H1 (cell line): ENCODE measurements around the gene RAD51B. TPM values are rescaled to one million over a fixed set of nuclear protein-coding genes. Genes with fewer than 3 reads are reported as not detected.

ENCODE experiments used
- CHD7 ChIP-seq: fragments of 300-600 bp; sonication (generic); IDR thresholded peaks from 2 replicates; pipeline ENCODE4 v1.7.1; 2012; ENCODE audit warnings: low read length, moderate library complexity, mild to moderate bottlenecking, inconsistent platforms; ENCODE audit not compliant: insufficient replicate concordance
- HDAC6 ChIP-seq: IDR thresholded peaks from one replicate; pipeline ENCODE4 v1.7.1; 2012; ENCODE audit warnings: low read depth, mild to moderate bottlenecking, inconsistent platforms, low read length, moderate library complexity
- NANOG ChIP-seq: IDR thresholded peaks from 2 replicates; pipeline ENCODE4 v1.6.1; 2011; ENCODE audit warnings: low read length, low read depth, mild to moderate bottlenecking, inconsistent platforms; ENCODE audit not compliant: insufficient read depth, poor library complexity, severe bottlenecking
- POLR2AphosphoS5 ChIP-seq: IDR thresholded peaks from 2 replicates; pipeline ENCODE4 v1.6.1; 2011; ENCODE audit warnings: low read depth, low read length
- RNF2 ChIP-seq: fragments of 200-900, 300-1000 bp; sonication (generic); IDR thresholded peaks from 2 replicates; pipeline ENCODE4 v1.7.1; 2016; ENCODE audit warnings: borderline replicate concordance, low read depth, mild to moderate bottlenecking, antibody characterized with exemption, low read length; ENCODE audit not compliant: poor library complexity, severe bottlenecking; ENCODE audit errors: missing control alignments
- ZNF274 ChIP-seq: IDR thresholded peaks from 2 replicates; pipeline ENCODE4 v1.7.0; 2012; ENCODE audit warnings: low read length, borderline replicate concordance; ENCODE audit errors: extremely low read depth
- polyA plus RNA-seq, 7 experiments: library from polyadenylated mRNA; depleted of rRNA in 3 of 7; stranded (reverse) in 5 of 7; unstranded in 2 of 7; fragments of >200 nt in 5 of 7; fragments of 200-250 nt in 2 of 7; gene quantifications; 1 replicate in 5 of 7; 2 replicates in 1 of 7; 4 replicates in 1 of 7; pipeline versions ENCODE4 v1.2.1 to v1.2.3, GENCODE V29; 2011 to 2013; ENCODE audit warnings: missing spikeins in 2 of 7, mixed read lengths in 2 of 7
- total RNA-seq: library from RNA; stranded (reverse); fragmentation: NEBNext Ultra II Directional; extraction: Animal tissue kit (Norgen Biotek cat#: 25700); gene quantifications from 2 replicates; pipeline ENCODE4 v1.2.1, GENCODE V29; 2021

RAD51B gene
- total and polyA plus RNA-seq, 2 of the 8 experiments (the other 6 are each of a cell fraction or from before 2014, with no cell fraction given) = 3.9 to 14.9 TPM

- TF ChIP-seq CHD7 (no peak), RNF2 (no peak), HDAC6 (no peak), POLR2AphosphoS5 (no peak), NANOG (no peak), ZNF274 (no peak)
Observed at GRCh38 chr14:68088451-68088854, 268.9 kb downstream of the RAD51B start (continued).
